Right lobe of liver (tissue), 6 donors: ENCODE data around the gene C1orf87. TPM values are rescaled to one million over a fixed set of nuclear protein-coding genes. Genes with fewer than 3 reads are reported as not detected.

ENCODE experiments used
- ATAC-seq, 4 donors: fragments of 200-7000 bp; cut with Tn5 transposase; one replicate each; pipeline ENCODE4 v1.9.1; 2020; ENCODE audit warnings: mild to moderate bottlenecking in 4 of 4, moderate library complexity in 4 of 4
- DNase-seq, 3 donors: peaks; one replicate each; pipeline ENCODE4 v3.0.0-alpha.2; 2020
- H3K27ac ChIP-seq, 3 donors: fragments of 200-600 bp; one replicate each; pipeline ENCODE4 v1.8.0; 2022
- H3K27me3 ChIP-seq, 2 donors: fragments of 200-600 bp; one replicate each; pipeline ENCODE4 v1.8.0; 2022
- H3K36me3 ChIP-seq, 4 donors: fragments of 200-600 bp; sonication (generic) in 1 of 4; one replicate each; pipeline versions ENCODE4 v1.5.1 to v1.8.0; 2017 to 2022; ENCODE audit warnings: control low read depth in 1 of 4
- H3K4me1 ChIP-seq, 4 donors: fragments of 200-600 bp; sonication (generic) in 1 of 4; one replicate each; pipeline versions ENCODE4 v1.5.1 to v1.8.0; 2017 to 2022; ENCODE audit warnings: control low read depth in 1 of 4
- H3K4me3 ChIP-seq, 3 donors: fragments of 200-600 bp; one replicate each; pipeline ENCODE4 v1.8.0; 2022
- H3K9me3 ChIP-seq, 4 donors: fragments of 200-600 bp; sonication (generic) in 1 of 4; one replicate each; pipeline versions ENCODE4 v1.5.1 to v1.8.0; 2017 to 2022; ENCODE audit warnings: control low read depth in 1 of 4
- CTCF ChIP-seq, 4 donors: fragments of 200-600 bp in 3 of 4; fragments of 450-650 bp in 1 of 4; IDR thresholded peaks; one replicate each; pipeline versions ENCODE4 v1.5.1 to v1.8.0; 2016 to 2022; ENCODE audit warnings: antibody characterized with exemption in 4 of 4, mild to moderate bottlenecking in 2 of 4
- POLR2A ChIP-seq: fragments of 450-650 bp; IDR thresholded peaks from one replicate; pipeline ENCODE4 v1.6.1; 2017; ENCODE audit warnings: antibody characterized with exemption, mild to moderate bottlenecking
- WGBS: methylation state at CpG from one replicate; pipeline ENCODE4 v1.1.6; 2018; ENCODE audit warnings: low coverage, low lambda C conversion rate; ENCODE audit not compliant: insufficient coverage; ENCODE audit errors: missing lambda C conversion rate; 5-methylcytosine and 5-hydroxymethylcytosine counted together
- intact Hi-C, 2 donors: fragments of 100-400 bp; cut with DNase I; formaldehyde crosslinking; loops; one replicate each; pipeline versions ENCODE4 v1.11.2 to v1.14.1; 2022
- total RNA-seq, 6 experiments: library from RNA; depleted of rRNA in 2 of 6; stranded (reverse); fragments of >200 nt in 2 of 6; fragmentation: NEBNext Ultra II Directional in 3 of 6; extraction: Animal tissue kit (Norgen Biotek cat#: 25700) in 3 of 6; gene quantifications; one replicate each; pipeline versions ENCODE4 v1.1.0 to v1.2.4, GENCODE V29; 2016 to 2023
- donor health status: DM: no; HTN: yes; CAD: no.
- donor health status: DM: no; HTN: no; CAD: no.
- donor health status: DM: no; HTN: no; CAD: no.
- donor health status: DM: no; HTN: yes; CAD: no.
- donor health status: DM: no; HTN: yes; CAD: no.

Gene C1orf87
- total RNA-seq, 6 experiments from 2014 or later: not detected

DNA sequence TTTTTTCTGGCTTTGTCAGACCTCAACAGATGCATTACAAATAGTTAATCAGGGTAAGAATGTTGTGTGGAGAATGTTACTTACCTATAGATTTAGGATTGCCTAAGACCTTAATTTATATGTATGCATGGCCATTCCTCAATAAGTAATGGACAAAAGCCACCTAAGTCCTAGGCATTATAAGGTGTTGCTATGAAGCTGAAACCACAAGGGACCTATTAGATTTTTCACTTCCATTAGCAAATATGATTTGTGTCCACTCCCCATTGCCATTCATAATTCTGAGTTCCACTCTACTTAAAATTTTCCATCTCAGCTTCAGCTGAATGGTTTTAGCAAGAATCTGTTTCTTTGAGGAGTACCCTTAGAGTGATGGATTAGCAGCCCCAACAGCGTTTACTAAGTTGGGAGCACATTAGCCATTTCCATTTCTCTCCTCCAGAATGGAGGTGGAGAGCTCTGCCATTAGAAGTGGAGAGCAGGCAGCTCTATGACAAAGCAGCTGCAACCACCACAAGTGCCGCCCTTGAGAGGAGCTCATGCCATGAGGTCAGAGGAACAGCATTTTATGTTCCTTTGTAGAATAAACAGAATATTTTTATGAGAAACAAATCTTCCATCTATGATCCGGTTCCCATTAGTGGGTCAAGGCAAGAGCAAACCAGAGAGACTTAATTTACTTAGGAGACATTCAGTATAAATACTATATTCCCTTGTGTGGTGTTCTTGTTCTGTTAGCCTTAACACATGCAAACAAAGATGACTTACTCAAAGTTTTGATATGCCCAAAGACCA, 28.9 kb upstream of the C1orf87 start:
- Histone ChIP-seq H3K4me3 (no peak overlapping the region), H3K27me3 (no peaks in the 10 kb centered on the region), H3K27ac (no peak overlapping the region), H3K4me1 (no peaks in the 10 kb centered on the region), H3K36me3 (no peaks in the 10 kb centered on the region), H3K9me3 (no peaks in the 10 kb centered on the region)
- DNase-seq (no peak), ATAC-seq (no peak)
- WGBS: 51% methylated on average over 3 of the region's 3 CpGs
- intact Hi-C loops: no loop called here
- TF ChIP-seq POLR2A (no peak), CTCF (IDR thresholded peaks at IDR 0.05) (no peak)

GRCh38 chr1:60101516-60101915, 27.9 kb upstream of the C1orf87 start:
- WGBS: 71% methylated on average over 2 of the region's 2 CpGs
- Histone ChIP-seq H3K4me1 (no peaks in the 10 kb centered on the region), H3K9me3 (no peaks in the 10 kb centered on the region), H3K27ac (no peak overlapping the region), H3K4me3 (no peak overlapping the region), H3K27me3 (no peaks in the 10 kb centered on the region), H3K36me3 (no peaks in the 10 kb centered on the region)
- ATAC-seq (no peak), DNase-seq (no peak)
- intact Hi-C loops: no loop called here
- no peak for TF ChIP-seq CTCF (IDR thresholded peaks at IDR 0.05)

DNA sequence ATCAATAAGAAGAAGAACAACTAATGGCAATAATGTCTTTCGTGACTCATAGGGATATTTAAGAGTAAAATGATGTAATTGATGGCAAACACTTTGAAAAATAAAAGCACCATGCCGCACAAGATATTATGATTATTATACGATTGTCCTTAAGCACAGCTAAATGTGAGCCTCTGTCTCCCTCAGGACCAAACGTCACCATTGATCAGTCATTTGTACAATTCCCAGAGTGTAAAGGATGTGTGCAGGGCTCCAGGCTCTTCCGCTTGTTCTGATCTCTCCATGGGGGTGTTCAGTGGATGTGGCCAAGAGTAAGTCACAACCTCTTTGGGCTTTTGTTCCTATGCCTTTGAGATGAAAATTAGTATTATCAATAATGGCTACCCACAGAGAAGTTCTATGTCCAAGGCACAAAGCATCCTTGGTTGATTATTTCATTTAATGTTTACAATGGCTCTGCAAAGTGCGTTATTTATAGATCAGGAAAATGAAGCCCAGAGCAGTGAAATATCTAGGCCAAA, 17.7 kb upstream of the C1orf87 start:
- H3K4me1 ChIP-seq: no peaks in the 10 kb centered on the region
- H3K27ac ChIP-seq: no peak overlapping the region
- TF ChIP-seq POLR2A: no peak
- TF ChIP-seq CTCF (IDR thresholded peaks at IDR 0.05): no peak
- 74% methylated on average over 6 of the region's 6 CpGs for WGBS
- H3K9me3 ChIP-seq: peaks cover 0 to 4% (median 0%) of the 10 kb centered on the region in 4 donors
- intact Hi-C loops: no loop called here
- no peak overlapping the region for H3K4me3 ChIP-seq
- ATAC-seq (no peak), DNase-seq (no peak)
- H3K27me3 ChIP-seq: no peaks in the 10 kb centered on the region
- no peaks in the 10 kb centered on the region for H3K36me3 ChIP-seq

DNA sequence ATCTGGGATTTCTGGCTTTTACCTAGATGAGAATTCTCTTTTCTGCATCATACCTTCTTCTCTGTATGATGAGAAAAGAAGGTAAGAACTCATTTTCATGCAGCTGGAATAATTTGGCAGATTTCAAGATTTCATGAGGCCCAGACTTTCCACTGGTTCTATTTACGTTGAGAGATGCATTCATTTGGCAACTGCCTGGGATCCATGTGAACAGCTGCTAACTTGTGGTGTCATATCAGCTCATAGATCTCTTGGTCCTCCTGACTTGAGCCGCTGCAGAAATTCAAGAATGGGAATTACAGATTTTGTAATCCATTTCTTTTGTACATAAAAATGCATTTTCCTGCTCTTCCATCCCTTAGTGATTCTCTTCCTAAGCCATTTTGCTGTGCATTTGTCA, 17.1 kb upstream of the C1orf87 start:
- H3K27me3 ChIP-seq: no peaks in the 10 kb centered on the region
- peaks cover 0 to 4% (median 0%) of the 10 kb centered on the region in 4 donors for H3K9me3 ChIP-seq
- TF ChIP-seq POLR2A (no peak), CTCF (IDR thresholded peaks at IDR 0.05) (no peak)
- H3K27ac ChIP-seq: no peak overlapping the region
- no peak for ATAC-seq
- intact Hi-C loops: no loop called here
- H3K36me3 ChIP-seq: no peaks in the 10 kb centered on the region
- no peak overlapping the region for H3K4me3 ChIP-seq
- no peaks in the 10 kb centered on the region for H3K4me1 ChIP-seq
- 67% methylated on average over 2 of the region's 2 CpGs for WGBS
- no peak for DNase-seq
